Suppressor macrophage (primary cell): ENCODE data around the gene KCNC3.
A peak's percentile ranks its signal among the peaks of the same experiment; 100 is the strongest.

Experiments
- DNase-seq, 4 experiments: peaks; one replicate each; pipeline ENCODE4 v3.0.0-alpha.2; 2020 to 2022

KCNC3 gene

GRCh38 chr19:50310759-50311465 lies 18.3 kb downstream of the KCNC3 start:
- DNase-seq: no peak

DNA sequence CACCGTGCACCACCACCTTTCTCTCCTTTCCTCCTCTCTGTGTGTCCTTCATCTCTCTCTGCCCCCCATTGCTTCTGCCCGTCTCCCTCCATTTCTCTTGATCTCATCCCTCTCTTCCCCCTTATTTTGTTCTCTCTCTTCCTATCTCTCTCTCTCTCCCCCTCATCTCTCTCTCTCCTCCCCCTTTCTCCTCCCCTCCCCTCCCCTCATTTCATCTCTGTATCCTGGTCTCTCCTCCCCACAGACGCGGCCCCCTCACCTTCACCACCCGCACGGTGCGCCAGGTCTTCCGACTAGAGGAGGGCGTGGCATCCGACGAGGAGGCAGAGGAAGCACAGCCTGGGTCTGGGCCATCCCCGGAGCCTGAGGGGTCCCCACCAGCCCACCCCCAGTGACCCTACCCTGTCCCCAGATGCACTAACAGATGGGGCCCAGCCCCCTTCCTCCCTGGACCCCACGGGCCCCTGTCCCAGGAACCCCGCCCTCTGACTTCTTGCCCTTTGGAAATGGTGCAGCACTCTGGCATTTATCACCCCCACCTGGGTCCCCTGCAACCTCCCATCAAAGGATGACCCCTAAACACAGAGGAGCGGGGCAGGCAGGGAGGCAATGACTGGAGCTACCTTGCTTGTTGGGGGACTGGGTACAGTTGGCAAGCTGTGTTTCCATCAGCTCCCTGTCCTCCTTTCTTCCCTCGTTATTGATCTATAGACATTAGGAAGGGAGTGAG lies 19.6 kb downstream of the KCNC3 start:
- no peak for DNase-seq

DNA sequence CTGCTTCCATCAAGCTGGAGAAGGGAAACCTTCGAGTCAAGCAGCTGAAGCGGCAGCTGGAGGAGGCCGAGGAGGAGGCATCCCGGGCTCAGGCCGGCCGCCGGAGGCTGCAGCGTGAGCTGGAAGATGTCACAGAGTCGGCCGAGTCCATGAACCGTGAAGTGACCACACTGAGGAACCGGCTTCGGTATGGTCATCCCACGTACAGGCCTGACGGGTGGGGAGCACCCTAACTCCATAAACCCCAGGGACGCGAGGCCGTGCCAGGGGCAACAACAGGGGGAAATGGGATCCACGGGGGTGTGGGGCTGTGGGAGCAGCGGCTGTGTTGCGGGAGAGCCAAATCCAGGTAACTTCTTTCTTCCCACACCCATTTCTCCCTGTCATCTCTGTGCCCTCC lies 20.2 kb downstream of the KCNC3 start:
- DNase-seq: no peak

DNA sequence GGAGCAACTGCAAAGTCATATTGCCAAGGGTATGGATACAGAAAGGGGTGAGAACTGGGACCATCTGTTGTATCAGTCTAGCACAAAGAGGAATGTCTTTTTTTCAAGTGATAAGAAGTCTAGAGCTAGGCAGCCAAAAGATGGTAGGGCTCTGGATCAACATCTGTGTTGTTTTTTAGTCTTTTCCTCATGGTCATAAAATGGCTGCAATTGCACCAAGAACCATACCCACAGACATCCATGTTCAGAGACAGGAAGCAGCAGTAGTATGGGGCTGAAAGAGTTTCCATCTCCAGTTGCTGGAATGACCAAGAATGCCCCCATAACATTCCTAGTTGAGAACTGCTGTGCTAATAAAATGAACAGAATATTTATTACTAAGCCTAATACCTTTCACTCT lies 25.6 kb downstream of the KCNC3 start:
- DNase-seq: no peak

DNA sequence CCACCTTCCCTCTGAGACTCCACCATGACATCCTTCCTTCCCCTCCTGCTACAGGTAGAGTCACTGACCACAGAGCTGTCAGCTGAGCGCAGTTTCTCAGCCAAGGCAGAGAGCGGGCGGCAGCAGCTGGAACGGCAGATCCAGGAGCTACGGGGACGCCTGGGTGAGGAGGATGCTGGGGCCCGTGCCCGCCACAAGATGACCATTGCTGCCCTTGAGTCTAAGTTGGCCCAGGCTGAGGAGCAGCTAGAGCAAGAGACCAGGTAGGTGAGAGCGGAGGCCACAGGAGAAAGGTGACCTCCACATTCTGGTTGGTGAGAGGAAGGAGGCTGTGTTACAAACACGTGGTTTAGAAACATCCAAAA lies 27.6 kb downstream of the KCNC3 start:
- DNase-seq: no peak

- DNase-seq: peak; percentile 57 to 86 (median 76)
Measured at GRCh38 chr19:50300814-50301606, 28.2 kb downstream of the KCNC3 start.

- peak; percentile 58 to 78 (median 72) for DNase-seq
Measured at GRCh38 chr19:50300051-50300450, 29.1 kb downstream of the KCNC3 start.

DNA sequence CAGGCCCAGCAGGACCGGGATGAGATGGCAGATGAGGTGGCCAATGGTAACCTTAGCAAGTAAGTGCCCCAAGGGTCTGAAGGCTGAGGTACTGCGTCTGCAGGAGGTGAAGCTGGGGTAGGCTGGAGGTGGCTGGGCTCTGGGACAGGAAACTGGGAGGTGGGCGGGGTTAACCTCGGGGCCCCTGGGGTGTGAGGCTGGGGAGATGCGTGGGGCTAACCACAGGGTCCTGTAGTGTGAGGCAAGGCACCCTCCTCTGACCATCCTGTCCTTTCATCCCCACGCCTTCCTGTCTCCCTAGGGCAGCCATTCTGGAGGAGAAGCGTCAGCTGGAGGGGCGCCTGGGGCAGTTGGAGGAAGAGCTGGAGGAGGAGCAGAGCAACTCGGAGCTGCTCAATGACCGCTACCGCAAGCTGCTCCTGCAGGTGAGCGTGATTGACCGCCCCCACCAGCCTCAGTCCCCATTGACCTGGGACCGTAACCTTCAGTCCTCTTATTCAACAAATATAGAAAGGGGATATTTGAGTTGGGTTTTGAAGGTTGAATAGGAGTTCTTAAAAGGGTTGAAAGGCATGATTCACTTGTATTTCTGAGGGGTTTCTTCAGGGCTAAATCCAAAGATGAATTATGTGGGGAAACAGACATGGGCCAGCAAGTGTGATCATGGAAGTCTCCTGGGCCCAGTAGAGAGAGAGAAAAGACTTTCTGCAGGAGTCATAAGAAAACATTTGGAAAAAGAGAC lies 35.7 kb downstream of the KCNC3 start:
- no peak for DNase-seq

GRCh38 chr19:50292216-50292827 lies 36.9 kb downstream of the KCNC3 start:
- DNase-seq: no peak

DNA sequence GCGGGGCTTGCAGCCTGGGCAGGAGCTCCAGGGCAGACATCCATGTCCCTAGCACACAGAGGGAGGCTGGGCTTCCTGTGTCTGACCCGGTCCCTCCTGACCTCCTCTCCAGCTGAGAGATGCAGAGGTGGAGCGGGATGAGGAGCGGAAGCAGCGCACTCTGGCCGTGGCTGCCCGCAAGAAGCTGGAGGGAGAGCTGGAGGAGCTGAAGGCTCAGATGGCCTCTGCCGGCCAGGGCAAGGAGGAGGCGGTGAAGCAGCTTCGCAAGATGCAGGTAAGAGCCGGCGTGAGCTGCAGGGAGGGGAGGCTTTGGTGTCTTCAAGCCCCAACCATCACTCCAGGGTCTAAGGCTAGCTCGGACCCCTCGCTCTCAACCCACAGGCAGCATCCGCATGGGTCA lies 38.4 kb downstream of the KCNC3 start:
- DNase-seq: no peak

GRCh38 chr19:50290011-50290410 lies 39.2 kb downstream of the KCNC3 start:
- no peak for DNase-seq

GRCh38 chr19:50288954-50289353 lies 40.2 kb downstream of the KCNC3 start:
- DNase-seq: no peak

DNA sequence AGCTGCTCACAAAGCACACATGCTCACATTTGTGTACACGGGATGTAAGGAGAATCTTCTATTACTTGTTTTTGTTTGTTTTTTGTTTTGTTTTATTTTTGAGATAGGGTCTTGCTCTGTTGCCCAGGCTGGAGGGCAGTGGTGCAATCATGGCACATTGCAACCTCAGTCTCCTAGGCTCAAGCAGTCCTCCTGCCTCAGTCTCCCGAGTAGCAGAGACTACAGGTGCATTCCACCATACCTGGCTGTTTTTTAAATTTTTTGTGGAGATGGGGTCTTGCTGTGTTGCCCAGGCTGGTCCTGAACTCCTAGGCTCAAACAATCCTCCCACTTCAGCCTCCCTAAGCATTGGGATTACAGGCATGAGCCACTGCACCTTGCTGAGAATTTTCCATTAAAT lies 41.8 kb downstream of the KCNC3 start:
- DNase-seq: no peak

GRCh38 chr19:50286443-50286842 lies 42.7 kb downstream of the KCNC3 start:
- DNase-seq: no peak

- DNase-seq: no peak
Measured at GRCh38 chr19:50285833-50286232, 43.3 kb downstream of the KCNC3 start.

GRCh38 chr19:50281491-50281890 lies 47.7 kb downstream of the KCNC3 start:
- no peak for DNase-seq

- no peak for DNase-seq
Measured at GRCh38 chr19:50280983-50281382, 48.2 kb downstream of the KCNC3 start.

- DNase-seq: no peak
Measured at GRCh38 chr19:50280074-50280473, 49.1 kb downstream of the KCNC3 start.

DNA sequence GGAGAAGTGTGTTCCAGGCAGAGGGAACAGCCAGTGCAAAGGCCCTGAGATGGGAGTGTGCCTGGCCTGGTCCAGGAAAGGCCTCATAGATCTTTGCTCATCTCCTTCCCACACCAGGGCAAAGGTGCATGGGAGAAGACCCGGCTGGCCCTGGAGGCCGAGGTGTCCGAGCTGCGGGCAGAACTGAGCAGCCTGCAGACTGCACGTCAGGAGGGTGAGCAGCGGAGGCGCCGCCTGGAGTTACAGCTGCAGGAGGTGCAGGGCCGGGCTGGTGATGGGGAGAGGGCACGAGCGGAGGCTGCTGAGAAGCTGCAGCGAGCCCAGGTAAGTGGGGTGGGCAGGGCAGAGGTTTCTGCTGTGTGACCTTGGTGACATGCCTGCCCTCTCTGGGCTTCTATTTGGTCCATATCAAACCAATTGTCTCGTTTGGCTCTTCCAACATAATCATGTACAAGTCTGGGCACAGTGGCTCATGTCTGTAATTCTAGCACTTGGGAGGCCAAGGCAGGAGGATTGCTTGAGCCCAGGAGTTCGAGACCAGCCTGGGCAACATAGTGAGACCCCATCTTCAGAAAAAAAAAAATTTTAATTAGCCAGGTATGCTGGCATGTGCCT lies 51.1 kb downstream of the KCNC3 start:
- no peak for DNase-seq

GRCh38 chr19:50276370-50277063 lies 52.7 kb downstream of the KCNC3 start:
- no peak for DNase-seq
